Tibial nerve (tissue), 4 donors: Measurements from ENCODE around the gene LYPD1.

Source experiments
- EP300 ChIP-seq, 2 donors: sonication (generic); formaldehyde crosslinking; IDR thresholded peaks; one replicate each; pipeline ENCODE4 v1.6.1; 2017; ENCODE audit warnings: antibody characterized with exemption in 2 of 2, mild to moderate bottlenecking in 1 of 2
- POLR2A ChIP-seq, 2 donors: fragments of 450-650 bp; IDR thresholded peaks; one replicate each; pipeline ENCODE4 v1.6.1; 2017; ENCODE audit warnings: antibody characterized with exemption in 2 of 2, mild to moderate bottlenecking in 2 of 2, moderate library complexity in 2 of 2
- TF ChIP-seq, protein P1 (sequence below), 5 experiments: fragments of 200-600 bp in 3 of 5; fragments of 450-650 bp in 2 of 5; sonication (generic) in 3 of 5; IDR thresholded peaks; one replicate each; pipeline ENCODE4 v1.5.1; 2016 to 2019; ENCODE audit warnings: antibody characterized with exemption in 5 of 5, mild to moderate bottlenecking in 3 of 5, moderate library complexity in 2 of 5

DNA sequence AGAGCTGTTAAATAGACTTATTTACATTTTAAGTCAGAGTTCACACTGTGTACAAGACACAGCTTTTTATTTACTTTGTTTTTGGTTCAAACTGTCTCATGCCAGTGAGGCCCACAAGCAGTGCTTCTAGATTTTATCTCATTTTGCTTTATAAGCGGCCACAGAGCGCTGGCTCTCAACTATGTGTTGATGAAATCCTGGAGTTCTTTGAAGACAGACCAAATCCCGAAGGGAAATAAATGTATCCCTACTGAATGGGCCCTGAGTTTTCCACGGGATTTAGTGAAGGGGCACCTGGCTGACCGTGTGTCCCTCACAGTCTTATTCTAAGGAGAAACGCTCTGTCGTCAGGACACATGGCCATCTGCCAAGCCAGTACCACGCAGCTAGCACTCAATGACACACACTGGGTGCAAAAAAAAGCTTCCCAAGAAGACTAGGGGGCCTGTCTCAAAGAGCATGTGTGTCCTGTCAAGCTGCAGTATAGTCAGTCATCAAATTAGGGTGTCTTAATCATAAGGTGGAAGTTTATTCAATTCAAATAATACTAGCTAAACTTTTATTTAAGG is 23.4 kb downstream of the LYPD1 start:
- TF ChIP-seq, protein P1, sequence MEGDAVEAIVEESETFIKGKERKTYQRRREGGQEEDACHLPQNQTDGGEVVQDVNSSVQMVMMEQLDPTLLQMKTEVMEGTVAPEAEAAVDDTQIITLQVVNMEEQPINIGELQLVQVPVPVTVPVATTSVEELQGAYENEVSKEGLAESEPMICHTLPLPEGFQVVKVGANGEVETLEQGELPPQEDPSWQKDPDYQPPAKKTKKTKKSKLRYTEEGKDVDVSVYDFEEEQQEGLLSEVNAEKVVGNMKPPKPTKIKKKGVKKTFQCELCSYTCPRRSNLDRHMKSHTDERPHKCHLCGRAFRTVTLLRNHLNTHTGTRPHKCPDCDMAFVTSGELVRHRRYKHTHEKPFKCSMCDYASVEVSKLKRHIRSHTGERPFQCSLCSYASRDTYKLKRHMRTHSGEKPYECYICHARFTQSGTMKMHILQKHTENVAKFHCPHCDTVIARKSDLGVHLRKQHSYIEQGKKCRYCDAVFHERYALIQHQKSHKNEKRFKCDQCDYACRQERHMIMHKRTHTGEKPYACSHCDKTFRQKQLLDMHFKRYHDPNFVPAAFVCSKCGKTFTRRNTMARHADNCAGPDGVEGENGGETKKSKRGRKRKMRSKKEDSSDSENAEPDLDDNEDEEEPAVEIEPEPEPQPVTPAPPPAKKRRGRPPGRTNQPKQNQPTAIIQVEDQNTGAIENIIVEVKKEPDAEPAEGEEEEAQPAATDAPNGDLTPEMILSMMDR (IDR thresholded peaks at IDR 0.05), result no peak
- TF ChIP-seq POLR2A (IDR thresholded peaks at IDR 0.05), result no peak
- TF ChIP-seq EP300 (IDR thresholded peaks at IDR 0.05), result no peak
